HepG2 (cell line): Measurements from ENCODE around the gene ABHD15. TPM values are rescaled to one million over a fixed set of nuclear protein-coding genes. Genes with fewer than 3 reads are reported as not detected.
A peak's percentile ranks its signal among the peaks of the same experiment; 100 is the strongest.

Experiments used
- GABPA ChIP-seq, 2 experiments: IDR thresholded peaks; 2 replicates each; pipeline ENCODE4 v1.6.1; 2011 to 2016; ENCODE audit warnings: low read depth in 2 of 2, low read length in 1 of 2, missing biosample characterization in 1 of 2, missing genetic modification characterization in 1 of 2
- HOXD1 ChIP-seq: sonication (generic); formaldehyde crosslinking; IDR thresholded peaks from 2 replicates; pipeline ENCODE4 v1.5.0; 2020; ENCODE audit warnings: missing genetic modification reagents
- KMT2A ChIP-seq: sonication (generic); formaldehyde crosslinking; IDR thresholded peaks from 2 replicates; pipeline ENCODE4 v1.4.0; 2020; ENCODE audit warnings: missing genetic modification reagents
- MXD4 ChIP-seq: IDR thresholded peaks from 2 replicates; pipeline ENCODE4 v1.6.1; 2016; ENCODE audit warnings: mild to moderate bottlenecking, missing biosample characterization, missing genetic modification reagents
- NONO ChIP-seq, 2 experiments: fragments of 450-650 bp in 1 of 2; sonication (generic) in 1 of 2; formaldehyde crosslinking in 1 of 2; IDR thresholded peaks in 1 of 2; conservative IDR thresholded peaks in 1 of 2; 2 replicates each; pipeline versions ENCODE4 v1.6.1 to v1.8.0; 2017 to 2022; ENCODE audit warnings: mild to moderate bottlenecking in 1 of 2, missing genetic modification reagents in 1 of 2, moderate library complexity in 1 of 2
- PHF20 ChIP-seq: sonication (generic); formaldehyde crosslinking; IDR thresholded peaks from 2 replicates; pipeline ENCODE4 v1.5.0; 2020; ENCODE audit warnings: mild to moderate bottlenecking, missing genetic modification reagents
- PHF8 ChIP-seq: sonication (generic); formaldehyde crosslinking; IDR thresholded peaks from 2 replicates; pipeline ENCODE4 v1.5.0; 2020; ENCODE audit warnings: missing genetic modification reagents
- RORA ChIP-seq: sonication (generic); formaldehyde crosslinking; IDR thresholded peaks from 2 replicates; pipeline ENCODE4 v1.5.0; 2020; ENCODE audit warnings: mild to moderate bottlenecking, missing genetic modification reagents, moderate library complexity
- RXRB ChIP-seq: IDR thresholded peaks from 2 replicates; pipeline ENCODE4 v1.6.1; 2016; ENCODE audit warnings: borderline replicate concordance, missing genetic modification reagents, missing compliant biosample characterization
- SAFB2 ChIP-seq: sonication (generic); formaldehyde crosslinking; IDR thresholded peaks from 2 replicates; pipeline ENCODE4 v1.5.1; 2020; ENCODE audit warnings: missing genetic modification reagents, low read depth, mild to moderate bottlenecking, borderline replicate concordance
- SMAD9 ChIP-seq: sonication (generic); formaldehyde crosslinking; IDR thresholded peaks from 2 replicates; pipeline ENCODE4 v1.5.1; 2020; ENCODE audit warnings: mild to moderate bottlenecking, missing genetic modification reagents
- SRSF9 ChIP-seq: fragments of 200-400 bp; formaldehyde crosslinking; IDR thresholded peaks from 2 replicates; pipeline ENCODE4 v1.6.1; 2018; ENCODE audit warnings: borderline replicate concordance, mild to moderate bottlenecking, low read depth, low read length; ENCODE audit not compliant: insufficient read depth, poor library complexity, severe bottlenecking
- ZFP82 ChIP-seq: sonication (generic); formaldehyde crosslinking; IDR thresholded peaks from 2 replicates; pipeline ENCODE4 v1.5.1; 2020; ENCODE audit warnings: mild to moderate bottlenecking, missing genetic modification reagents, borderline replicate concordance
- ZNF101 ChIP-seq: sonication (generic); formaldehyde crosslinking; IDR thresholded peaks from 2 replicates; pipeline ENCODE4 v1.4.0; 2020; ENCODE audit warnings: mild to moderate bottlenecking, low read depth, missing genetic modification reagents, borderline replicate concordance
- ZNF547 ChIP-seq: sonication (generic); formaldehyde crosslinking; IDR thresholded peaks from 2 replicates; pipeline ENCODE4 v1.5.1; 2020; ENCODE audit warnings: mild to moderate bottlenecking, missing genetic modification reagents
- ZNF629 ChIP-seq: sonication (generic); formaldehyde crosslinking; conservative IDR thresholded peaks from 2 replicates; pipeline ENCODE4 v1.5.0; 2020; ENCODE audit warnings: missing genetic modification reagents
- ZNF749 ChIP-seq: sonication (generic); formaldehyde crosslinking; IDR thresholded peaks from 2 replicates; pipeline ENCODE4 v1.8.0; 2022; ENCODE audit warnings: mild to moderate bottlenecking, missing genetic modification reagents, moderate library complexity, borderline replicate concordance
- polyA plus RNA-seq, 8 experiments: library from polyadenylated mRNA; depleted of rRNA in 3 of 8; stranded (reverse) in 7 of 8; unstranded in 1 of 8; fragments of >200 nt; fragmentation: Illumina TruSeq in 4 of 8; extraction: Trizol in 4 of 8; gene quantifications; 2 replicates each; pipeline versions ENCODE4 v1.2.1 to v1.2.3, GENCODE V29; 2011 to 2016; ENCODE audit warnings: low read depth in 4 of 8, missing spikeins in 1 of 8, mixed read lengths in 1 of 8; ENCODE audit not compliant: insufficient read depth in 1 of 8
- total RNA-seq, 5 experiments: library from RNA; depleted of rRNA; stranded (reverse); fragments of >200 nt; fragmentation: Illumina TruSeq; extraction: Trizol; gene quantifications; 2 replicates each; pipeline ENCODE4 v1.2.3, GENCODE V29; 2016; ENCODE audit warnings: low read depth in 1 of 5
- TF ChIP-seq, protein P1 (sequence below): sonication (generic); formaldehyde crosslinking; IDR thresholded peaks from 2 replicates; pipeline ENCODE4 v1.5.0; 2020; ENCODE audit warnings: mild to moderate bottlenecking, low read depth, missing genetic modification reagents, borderline replicate concordance
- TF ChIP-seq, protein P2 (sequence below): sonication (generic); formaldehyde crosslinking; IDR thresholded peaks from 2 replicates; pipeline ENCODE4 v1.4.0; 2020; ENCODE audit warnings: missing genetic modification reagents
- TF ChIP-seq, protein P3 (sequence below): sonication (generic); formaldehyde crosslinking; IDR thresholded peaks from 2 replicates; pipeline ENCODE4 v1.5.0; 2020; ENCODE audit warnings: mild to moderate bottlenecking, missing genetic modification reagents
- TF ChIP-seq, protein P4 (sequence below): sonication (generic); formaldehyde crosslinking; IDR thresholded peaks from 2 replicates; pipeline ENCODE4 v1.4.0; 2020; ENCODE audit warnings: missing genetic modification reagents, low read depth, mild to moderate bottlenecking, borderline replicate concordance
- TF ChIP-seq, protein P5 (sequence below): sonication (generic); formaldehyde crosslinking; IDR thresholded peaks from 2 replicates; pipeline ENCODE4 v1.4.0; 2020; ENCODE audit warnings: mild to moderate bottlenecking, low read depth, missing genetic modification reagents

The ABHD15 gene
- total and polyA plus RNA-seq, 2 of the 13 experiments (the other 11 are each of a cell fraction or from before 2014, with no cell fraction given): 2.4 to 7.7 TPM

DNA sequence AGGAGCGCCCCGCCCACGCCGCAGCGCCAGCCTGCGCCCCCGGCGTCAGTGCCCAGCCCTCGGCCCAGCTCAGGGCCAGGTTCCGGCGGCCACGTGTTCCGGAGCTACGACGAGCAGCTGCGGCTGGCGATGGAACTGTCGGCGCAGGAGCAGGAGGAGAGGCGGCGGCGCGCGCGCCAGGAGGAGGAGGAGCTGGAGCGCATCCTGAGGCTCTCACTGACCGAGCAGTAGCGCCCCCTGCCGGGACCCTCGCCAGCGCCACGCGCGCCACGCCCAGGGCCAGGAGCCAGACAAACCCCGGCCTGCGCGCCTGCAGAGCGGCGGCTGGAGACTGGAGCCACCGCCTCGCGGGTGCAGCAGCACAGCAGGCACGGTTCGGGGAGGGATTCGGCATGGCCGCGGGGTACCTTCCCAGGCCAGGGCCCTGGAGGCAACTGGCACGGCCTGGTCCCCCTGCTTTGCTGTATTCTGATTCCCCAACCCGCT lies 46.6 kb upstream of the ABHD15 start (continued):
- TF ChIP-seq, protein P1, sequence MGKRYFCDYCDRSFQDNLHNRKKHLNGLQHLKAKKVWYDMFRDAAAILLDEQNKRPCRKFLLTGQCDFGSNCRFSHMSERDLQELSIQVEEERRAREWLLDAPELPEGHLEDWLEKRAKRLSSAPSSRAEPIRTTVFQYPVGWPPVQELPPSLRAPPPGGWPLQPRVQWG (CRISPR knock-in tag): no peak
- TF ChIP-seq ZNF629 (peak; percentile 28; the same call in 1 of the 2 replicates), PHF8 (CRISPR knock-in tag) (peak; percentile 55), ZNF547 (CRISPR knock-in tag) (peak; percentile 88), SRSF9 (no peak), HOXD1 (CRISPR knock-in tag) (no peak), ZNF749 (CRISPR knock-in tag) (peak; percentile 72), GABPA (IDR thresholded peaks at IDR 0.05; ENCODE audit: low read depth, low read length) (no peak), GABPA (CRISPR knock-in tag; IDR thresholded peaks at IDR 0.05; ENCODE audit: low read depth) (no peak), NONO (IDR thresholded peaks at IDR 0.05) (no peak), NONO (CRISPR knock-in tag; conservative IDR thresholded peaks at IDR 0.05) (peak; percentile 91), SAFB2 (CRISPR knock-in tag) (peak; percentile 94; the same call in 1 of the 2 replicates), RXRB (CRISPR knock-in tag) (peak; percentile 41; the same call in 1 of the 2 replicates), ZFP82 (CRISPR knock-in tag) (no peak), ZNF101 (CRISPR knock-in tag) (no peak), PHF20 (CRISPR knock-in tag) (no peak; the same call in 1 of the 2 replicates), SMAD9 (CRISPR knock-in tag) (0 out of 2 replicates have a peak, but pooled peaks have one; percentile 47), MXD4 (CRISPR knock-in tag) (peak; percentile 76; the same call in 1 of the 2 replicates), RORA (CRISPR knock-in tag) (no peak), KMT2A (CRISPR knock-in tag) (peak; percentile 62; the same call in 1 of the 2 replicates)
- TF ChIP-seq, protein P2, sequence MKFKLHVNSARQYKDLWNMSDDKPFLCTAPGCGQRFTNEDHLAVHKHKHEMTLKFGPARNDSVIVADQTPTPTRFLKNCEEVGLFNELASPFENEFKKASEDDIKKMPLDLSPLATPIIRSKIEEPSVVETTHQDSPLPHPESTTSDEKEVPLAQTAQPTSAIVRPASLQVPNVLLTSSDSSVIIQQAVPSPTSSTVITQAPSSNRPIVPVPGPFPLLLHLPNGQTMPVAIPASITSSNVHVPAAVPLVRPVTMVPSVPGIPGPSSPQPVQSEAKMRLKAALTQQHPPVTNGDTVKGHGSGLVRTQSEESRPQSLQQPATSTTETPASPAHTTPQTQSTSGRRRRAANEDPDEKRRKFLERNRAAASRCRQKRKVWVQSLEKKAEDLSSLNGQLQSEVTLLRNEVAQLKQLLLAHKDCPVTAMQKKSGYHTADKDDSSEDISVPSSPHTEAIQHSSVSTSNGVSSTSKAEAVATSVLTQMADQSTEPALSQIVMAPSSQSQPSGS (CRISPR knock-in tag): no peak
- TF ChIP-seq, protein P3, sequence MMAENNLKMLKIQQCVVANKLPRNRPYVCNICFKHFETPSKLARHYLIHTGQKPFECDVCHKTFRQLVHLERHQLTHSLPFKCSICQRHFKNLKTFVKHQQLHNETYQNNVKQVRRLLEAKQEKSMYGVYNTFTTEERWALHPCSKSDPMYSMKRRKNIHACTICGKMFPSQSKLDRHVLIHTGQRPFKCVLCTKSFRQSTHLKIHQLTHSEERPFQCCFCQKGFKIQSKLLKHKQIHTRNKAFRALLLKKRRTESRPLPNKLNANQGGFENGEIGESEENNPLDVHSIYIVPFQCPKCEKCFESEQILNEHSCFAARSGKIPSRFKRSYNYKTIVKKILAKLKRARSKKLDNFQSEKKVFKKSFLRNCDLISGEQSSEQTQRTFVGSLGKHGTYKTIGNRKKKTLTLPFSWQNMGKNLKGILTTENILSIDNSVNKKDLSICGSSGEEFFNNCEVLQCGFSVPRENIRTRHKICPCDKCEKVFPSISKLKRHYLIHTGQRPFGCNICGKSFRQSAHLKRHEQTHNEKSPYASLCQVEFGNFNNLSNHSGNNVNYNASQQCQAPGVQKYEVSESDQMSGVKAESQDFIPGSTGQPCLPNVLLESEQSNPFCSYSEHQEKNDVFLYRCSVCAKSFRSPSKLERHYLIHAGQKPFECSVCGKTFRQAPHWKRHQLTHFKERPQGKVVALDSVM (CRISPR knock-in tag): peak; percentile 31; the same call in 1 of the 2 replicates
- TF ChIP-seq, protein P4, sequence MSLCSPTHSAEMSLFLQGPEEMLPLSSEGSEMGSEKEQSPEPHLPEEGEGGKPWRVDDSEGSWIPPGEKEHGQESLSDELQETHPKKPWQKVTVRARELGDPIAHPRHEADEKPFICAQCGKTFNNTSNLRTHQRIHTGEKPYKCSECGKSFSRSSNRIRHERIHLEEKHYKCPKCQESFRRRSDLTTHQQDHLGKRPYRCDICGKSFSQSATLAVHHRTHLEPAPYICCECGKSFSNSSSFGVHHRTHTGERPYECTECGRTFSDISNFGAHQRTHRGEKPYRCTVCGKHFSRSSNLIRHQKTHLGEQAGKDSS: peak; percentile 79; the same call in 1 of the 2 replicates
- TF ChIP-seq, protein P5, sequence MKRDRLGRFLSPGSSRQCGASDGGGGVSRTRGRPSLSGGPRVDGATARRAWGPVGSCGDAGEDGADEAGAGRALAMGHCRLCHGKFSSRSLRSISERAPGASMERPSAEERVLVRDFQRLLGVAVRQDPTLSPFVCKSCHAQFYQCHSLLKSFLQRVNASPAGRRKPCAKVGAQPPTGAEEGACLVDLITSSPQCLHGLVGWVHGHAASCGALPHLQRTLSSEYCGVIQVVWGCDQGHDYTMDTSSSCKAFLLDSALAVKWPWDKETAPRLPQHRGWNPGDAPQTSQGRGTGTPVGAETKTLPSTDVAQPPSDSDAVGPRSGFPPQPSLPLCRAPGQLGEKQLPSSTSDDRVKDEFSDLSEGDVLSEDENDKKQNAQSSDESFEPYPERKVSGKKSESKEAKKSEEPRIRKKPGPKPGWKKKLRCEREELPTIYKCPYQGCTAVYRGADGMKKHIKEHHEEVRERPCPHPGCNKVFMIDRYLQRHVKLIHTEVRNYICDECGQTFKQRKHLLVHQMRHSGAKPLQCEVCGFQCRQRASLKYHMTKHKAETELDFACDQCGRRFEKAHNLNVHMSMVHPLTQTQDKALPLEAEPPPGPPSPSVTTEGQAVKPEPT (CRISPR knock-in tag): 0 out of 2 replicates have a peak, but pooled peaks have one; percentile 47
